LNCAP (cell line): Measurements from ENCODE around the gene MYO7B.

Experiments
- TF ChIP-seq, protein P1 (sequence below): fragments of 450-650 bp; IDR thresholded peaks from 2 replicates; pipeline ENCODE4 v1.5.1; 2017; ENCODE audit warnings: mild to moderate bottlenecking

MYO7B gene

GRCh38 chr2:127566576-127566975 lies 31.1 kb downstream of the MYO7B start:
- TF ChIP-seq, protein P1, sequence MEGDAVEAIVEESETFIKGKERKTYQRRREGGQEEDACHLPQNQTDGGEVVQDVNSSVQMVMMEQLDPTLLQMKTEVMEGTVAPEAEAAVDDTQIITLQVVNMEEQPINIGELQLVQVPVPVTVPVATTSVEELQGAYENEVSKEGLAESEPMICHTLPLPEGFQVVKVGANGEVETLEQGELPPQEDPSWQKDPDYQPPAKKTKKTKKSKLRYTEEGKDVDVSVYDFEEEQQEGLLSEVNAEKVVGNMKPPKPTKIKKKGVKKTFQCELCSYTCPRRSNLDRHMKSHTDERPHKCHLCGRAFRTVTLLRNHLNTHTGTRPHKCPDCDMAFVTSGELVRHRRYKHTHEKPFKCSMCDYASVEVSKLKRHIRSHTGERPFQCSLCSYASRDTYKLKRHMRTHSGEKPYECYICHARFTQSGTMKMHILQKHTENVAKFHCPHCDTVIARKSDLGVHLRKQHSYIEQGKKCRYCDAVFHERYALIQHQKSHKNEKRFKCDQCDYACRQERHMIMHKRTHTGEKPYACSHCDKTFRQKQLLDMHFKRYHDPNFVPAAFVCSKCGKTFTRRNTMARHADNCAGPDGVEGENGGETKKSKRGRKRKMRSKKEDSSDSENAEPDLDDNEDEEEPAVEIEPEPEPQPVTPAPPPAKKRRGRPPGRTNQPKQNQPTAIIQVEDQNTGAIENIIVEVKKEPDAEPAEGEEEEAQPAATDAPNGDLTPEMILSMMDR = no peak

- TF ChIP-seq, protein P1 = no peak
These were observed 31.9 kb downstream of the MYO7B start for GRCh38 chr2:127567351-127567854.

DNA sequence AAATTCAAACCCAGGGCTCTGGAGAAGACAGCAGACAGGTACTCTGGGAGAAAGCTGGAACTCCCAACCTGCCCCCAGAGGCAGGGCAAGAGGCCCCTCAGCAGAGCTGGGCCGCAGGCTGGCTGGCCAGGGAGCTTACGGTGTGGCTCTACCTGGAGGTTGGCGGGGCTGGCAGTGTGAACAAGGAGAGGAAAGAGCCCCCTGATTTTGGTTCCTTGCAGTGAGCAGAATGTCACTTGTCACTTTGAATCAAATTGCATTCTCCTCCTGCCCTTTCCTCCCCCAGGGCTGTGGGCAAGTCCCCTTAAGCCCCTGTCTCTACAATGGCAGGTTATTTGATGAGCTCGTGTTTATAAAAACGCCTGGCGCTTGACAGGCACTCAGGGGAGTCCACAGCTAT lies 32.6 kb downstream of the MYO7B start:
- TF ChIP-seq, protein P1 = no peak

GRCh38 chr2:127569666-127570065 lies 34.2 kb downstream of the MYO7B start:
- TF ChIP-seq, protein P1 = no peak

- TF ChIP-seq, protein P1 = no peak
These were observed 35.1 kb downstream of the MYO7B start for GRCh38 chr2:127570282-127571250.

- TF ChIP-seq, protein P1 = no peak
These were observed 37.4 kb downstream of the MYO7B start for GRCh38 chr2:127572841-127573240.

GRCh38 chr2:127573298-127573697 lies 37.8 kb downstream of the MYO7B start:
- TF ChIP-seq, protein P1 = no peak
